Urothelium cell line (cell line): Measurements from ENCODE around the gene STH.

Experiments used
- DNase-seq: peaks from one replicate; pipeline ENCODE4 v3.0.0; 2011; ENCODE audit warnings: low spot score, mixed read lengths
- FAIRE-seq: peaks from 2 replicates; lab custom pipeline; 2011; peaks lifted over from hg19 to GRCh38; lab: Jason Lieb, UNC

Gene STH

DNA sequence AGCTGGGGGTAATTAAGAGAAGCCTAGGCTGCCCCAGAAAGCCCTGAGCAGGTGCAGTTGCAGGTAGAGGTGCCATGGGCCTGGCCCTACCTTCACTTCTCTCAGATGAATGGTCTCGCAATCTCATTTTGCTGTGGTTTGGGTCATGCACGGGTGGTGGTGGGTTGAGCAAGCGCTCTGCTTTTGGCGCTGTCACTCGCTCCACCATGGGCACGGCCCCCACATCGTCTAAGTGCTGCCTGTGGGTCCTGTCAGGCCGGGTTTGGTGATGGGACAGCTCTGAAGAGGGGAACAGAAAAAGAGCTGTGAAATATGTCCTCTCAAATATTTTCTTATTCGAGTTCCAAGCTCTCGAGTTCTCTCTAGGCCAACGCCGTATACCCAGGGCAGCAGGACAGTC, 39.9 kb downstream of the STH start:
- no peak for DNase-seq
- FAIRE-seq, result no peak

DNA sequence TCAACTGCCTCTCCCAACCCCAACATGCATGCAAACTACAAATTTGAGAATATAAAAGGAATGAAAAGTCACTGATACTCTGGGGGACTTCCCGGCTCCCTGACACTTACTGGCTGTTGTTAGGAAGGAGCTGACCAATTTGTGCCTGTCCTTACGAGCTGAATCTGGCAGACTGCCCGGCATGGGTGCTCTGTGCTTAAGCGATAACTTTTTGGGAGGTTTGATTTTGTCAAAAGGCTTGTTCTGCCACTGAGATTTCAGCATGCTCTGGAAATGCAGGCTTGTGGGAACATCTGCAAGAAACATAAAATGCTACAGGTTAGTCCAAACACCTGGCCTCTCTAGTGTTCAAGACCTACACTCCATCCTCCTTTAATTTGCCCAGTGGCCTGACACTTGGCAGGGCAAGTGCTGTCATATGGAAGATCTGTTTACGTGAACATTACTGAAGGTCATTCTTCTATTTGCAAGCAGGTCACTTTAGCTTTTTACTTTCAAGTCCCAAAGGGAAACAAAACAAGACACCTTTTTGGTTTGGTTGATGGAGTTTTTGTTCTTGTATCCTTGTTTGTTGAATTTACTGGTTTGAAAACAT, 40.6 kb downstream of the STH start:
- FAIRE-seq (no peak), DNase-seq (no peak)

DNA sequence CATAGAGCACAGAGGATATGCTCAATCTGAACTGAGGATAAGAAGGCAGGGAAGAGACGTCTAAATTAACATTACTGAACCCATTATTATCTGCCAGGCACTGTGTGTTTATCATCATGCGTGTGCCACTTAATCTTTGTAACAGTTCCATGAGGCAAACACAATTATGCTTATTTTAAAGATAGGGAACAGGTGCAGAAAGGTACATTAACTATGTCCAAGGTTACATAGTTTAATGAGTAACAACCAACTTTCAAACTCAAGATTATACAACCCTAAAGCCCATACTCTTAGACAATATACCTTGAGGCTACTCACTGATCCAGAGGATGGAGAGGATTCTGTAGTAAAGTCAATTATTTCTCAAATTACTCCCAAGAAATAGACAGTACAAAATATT, 43.2 kb downstream of the STH start:
- DNase-seq, result no peak
- FAIRE-seq, result no peak

DNA sequence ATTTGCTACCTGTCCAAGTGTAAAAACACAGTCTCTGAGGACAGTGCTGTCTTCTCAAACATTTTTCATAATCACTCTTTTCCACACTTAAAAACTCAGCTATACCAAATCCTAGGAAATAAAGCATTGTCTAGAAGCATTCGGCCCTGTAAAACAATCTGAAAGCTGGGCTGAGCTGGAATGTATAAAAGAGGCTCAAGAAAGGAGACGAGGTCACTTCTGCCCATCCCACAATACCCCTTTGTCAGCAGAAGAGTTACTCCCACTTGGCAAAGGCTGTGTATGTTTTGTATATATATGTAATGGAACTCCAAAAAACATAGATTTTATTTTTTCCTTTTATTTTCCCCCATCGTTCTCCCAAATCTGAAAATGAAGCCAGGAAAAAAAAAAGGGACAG, 43.9 kb downstream of the STH start:
- DNase-seq (no peak), FAIRE-seq (no peak)

DNA sequence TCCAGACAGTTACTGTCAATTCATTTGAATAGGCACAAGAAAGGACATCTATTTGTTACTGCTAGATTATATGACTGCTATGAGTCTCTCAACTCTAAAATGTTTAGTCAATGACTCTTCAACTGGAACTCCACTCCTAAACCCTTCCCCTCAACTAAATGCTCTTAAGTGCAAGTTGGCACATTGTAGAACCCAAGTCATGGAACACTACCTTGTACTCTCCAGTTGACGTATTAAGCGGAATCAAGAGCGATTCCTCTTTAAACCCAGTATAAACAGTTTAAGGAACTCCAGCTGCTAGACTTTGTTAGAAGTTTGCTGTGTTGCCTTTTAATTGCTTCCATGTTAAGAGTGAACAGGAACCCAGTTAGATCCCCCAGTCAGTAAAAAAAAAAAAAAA, 44.6 kb downstream of the STH start:
- no peak for FAIRE-seq

DNA sequence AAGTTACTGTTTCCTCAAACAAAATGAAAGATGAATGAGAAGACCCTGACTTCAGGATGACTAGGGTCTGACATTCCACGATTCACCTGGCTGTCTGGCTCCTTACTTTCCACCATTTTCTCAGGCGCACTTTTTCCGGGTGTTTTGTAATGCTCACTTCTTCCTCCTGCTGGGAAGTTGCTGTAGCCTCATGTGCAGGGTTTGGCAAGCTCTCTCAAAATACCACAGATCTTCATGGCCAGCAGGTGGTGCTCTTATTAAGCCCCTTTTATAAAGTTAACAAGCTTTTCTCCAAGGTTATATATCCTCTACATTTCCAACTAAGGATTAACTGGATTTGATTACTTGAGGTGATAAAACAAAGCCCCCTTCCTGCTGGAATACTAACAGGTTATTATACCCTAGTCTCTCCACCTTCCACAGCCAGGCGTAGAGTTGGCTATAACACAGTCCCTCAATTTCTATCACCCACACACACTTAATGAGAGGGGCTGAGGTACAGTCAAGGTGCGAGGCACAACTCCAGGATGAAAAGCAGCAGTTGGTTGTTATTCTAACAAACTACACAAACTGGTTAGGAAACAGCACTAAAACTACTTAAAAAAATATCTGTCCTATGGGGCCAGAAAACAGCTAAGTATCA, 45.4 kb downstream of the STH start:
- FAIRE-seq (no peak), DNase-seq (peak; percentile 61)

More for the DNA sequence above, 44.6 kb downstream of the STH start:
- DNase-seq, result no peak

GRCh38 chr17:46044989-46045388, 45.9 kb downstream of the STH start:
- no peak for FAIRE-seq

GRCh38 chr17:46045639-46046038, 46.6 kb downstream of the STH start:
- DNase-seq (no peak), FAIRE-seq (no peak)

More at GRCh38 chr17:46044989-46045388, 45.9 kb downstream of the STH start:
- DNase-seq, result no peak

DNA sequence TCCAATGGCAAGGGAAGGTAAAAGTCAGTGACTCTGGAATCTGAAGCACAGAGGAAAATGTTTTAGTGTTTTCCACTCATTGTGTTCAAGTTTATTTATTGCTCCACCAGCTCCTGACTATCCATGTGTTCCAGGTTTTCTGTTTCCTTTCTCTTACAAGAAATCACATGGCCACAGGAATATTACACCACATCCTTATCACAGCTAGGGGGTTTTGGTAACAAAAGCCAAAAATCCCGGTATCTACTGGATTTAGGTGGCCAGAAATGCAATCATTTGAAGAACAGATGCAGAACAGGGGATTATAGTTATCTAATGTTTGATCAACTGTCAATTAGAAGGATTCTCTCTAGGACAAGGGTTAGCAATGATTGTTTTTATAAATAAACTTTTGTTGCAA, 47.9 kb downstream of the STH start:
- FAIRE-seq, result no peak
- no peak for DNase-seq

GRCh38 chr17:46047398-46047797, 48.3 kb downstream of the STH start:
- no peak for FAIRE-seq
- no peak for DNase-seq

DNA sequence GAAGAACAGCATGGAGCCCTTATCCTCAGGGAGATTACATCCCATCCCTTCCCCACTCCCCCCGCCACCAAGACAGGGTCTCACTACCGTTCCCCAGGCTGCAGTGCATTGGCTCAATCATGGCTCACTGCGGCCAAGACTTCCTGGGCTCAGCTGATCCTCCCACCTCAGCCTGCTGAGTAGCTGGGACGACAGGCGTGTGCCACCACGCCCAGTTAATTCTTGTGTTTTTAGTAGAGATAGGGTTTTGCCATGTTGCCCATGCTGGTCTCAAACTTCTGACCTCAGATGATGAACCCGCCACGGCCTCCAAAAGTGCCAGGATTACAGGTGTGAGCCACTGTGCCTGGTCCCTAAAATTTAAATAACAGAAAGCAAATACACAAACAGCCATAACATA, 48.8 kb downstream of the STH start:
- FAIRE-seq, result no peak

More for the DNA sequence above, 48.8 kb downstream of the STH start:
- no peak for DNase-seq
